HG03457 (cell line): ENCODE data around the gene FLRT1.

Source experiments
- ATAC-seq: cut with Tn5 transposase; IDR thresholded peaks from one replicate; pipeline ENCODE4 v1.9.1; 2021; ENCODE audit warnings: moderate number of reproducible peaks; ENCODE audit not compliant: unreplicated experiment

FLRT1 gene

GRCh38 chr11:64023712-64024710, 11.7 kb upstream of the FLRT1 start:
- no peak for ATAC-seq

DNA sequence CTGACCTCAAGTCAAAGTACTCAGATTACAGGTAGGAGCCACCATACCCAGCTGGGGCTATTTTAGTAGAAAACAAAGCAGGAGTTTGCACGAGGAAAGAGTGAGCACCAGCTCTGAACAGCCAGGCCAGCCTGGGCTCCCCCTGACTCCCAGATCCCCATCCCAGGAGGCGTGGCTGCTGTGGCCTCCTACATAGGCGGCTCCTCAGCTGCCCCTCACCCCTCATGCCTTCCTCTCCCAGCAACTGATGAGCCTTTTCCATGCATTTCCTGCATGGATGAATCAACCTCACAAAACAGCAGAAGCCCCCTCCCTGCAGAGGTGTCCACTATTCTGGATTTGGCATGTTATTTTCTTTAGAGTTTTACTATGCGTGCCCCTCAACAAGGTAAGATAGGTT, 10.5 kb upstream of the FLRT1 start:
- no peak for ATAC-seq

- no peak for ATAC-seq
These were observed 9.0 kb upstream of the FLRT1 start for GRCh38 chr11:64026575-64027205.

GRCh38 chr11:64027651-64028397, 7.9 kb upstream of the FLRT1 start:
- ATAC-seq, result no peak

- no peak for ATAC-seq
These were observed 7.2 kb upstream of the FLRT1 start for GRCh38 chr11:64028398-64029115.

- no peak for ATAC-seq
These were observed 6.0 kb upstream of the FLRT1 start for GRCh38 chr11:64029773-64030172.

DNA sequence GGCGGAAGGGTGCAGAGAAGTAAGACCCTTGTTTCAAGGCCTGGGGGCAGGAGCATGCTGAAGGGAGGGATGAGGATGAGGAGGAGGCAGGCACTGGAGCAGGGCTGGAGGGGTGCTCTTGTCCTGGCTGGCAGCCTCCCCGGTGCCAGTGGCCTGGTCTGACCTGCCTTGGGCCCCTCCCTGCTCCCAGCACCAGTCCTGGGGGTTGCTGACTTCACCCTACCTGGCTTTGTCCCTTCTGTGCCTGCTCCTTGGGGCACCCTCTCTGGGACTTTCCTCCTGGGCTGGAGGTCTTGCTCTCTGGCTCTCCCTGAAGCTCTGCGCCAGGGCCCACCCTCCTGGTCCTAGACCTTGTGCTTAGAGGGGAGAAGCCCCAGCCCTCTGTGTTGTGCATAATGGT, 4.7 kb upstream of the FLRT1 start:
- ATAC-seq, result no peak

GRCh38 chr11:64032050-64032449, 3.7 kb upstream of the FLRT1 start:
- no peak for ATAC-seq

DNA sequence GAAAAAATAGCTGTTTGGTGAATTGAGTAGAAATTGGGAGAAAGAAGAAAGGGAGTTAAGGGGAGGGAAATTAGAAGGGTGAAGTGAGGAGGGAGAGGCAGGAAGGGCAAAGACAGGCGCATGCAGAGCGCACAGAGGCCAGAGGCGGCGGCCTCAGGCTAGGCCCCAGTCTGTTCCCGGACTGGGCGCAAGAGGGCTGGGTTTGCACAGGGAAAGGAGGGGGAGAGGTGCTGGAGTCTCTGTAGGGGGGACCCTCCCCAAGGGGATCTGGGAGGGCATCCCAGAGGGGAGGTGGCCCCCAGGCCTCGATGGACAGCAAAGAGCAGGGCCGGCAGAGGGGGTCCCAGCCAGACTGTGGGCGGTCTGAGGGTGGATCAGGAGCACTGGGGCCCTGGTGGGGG, 1.3 kb upstream of the FLRT1 start:
- no peak for ATAC-seq

DNA sequence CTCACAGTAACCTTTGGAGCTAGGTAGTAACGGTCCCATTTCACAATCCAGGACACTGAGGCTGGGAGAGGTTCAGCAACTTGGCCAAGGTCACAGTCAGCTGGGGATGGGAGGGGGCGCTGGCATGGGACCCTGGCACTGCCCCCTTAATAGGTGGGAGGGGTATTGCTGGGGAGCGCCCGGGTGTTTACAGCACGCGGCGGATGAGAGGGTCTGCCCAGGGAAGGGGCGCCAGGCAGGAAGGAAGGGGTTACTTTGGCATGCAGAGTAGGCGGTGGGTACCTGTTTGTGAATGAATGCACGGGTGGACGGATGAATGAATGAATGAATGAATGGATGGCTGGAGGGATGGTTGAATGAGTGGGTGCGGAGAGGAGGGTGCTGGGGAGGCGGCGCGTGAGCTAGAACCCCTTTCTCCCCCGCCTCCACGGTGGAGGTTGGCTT, 628 bp upstream of the FLRT1 start:
- no peak for ATAC-seq

DNA sequence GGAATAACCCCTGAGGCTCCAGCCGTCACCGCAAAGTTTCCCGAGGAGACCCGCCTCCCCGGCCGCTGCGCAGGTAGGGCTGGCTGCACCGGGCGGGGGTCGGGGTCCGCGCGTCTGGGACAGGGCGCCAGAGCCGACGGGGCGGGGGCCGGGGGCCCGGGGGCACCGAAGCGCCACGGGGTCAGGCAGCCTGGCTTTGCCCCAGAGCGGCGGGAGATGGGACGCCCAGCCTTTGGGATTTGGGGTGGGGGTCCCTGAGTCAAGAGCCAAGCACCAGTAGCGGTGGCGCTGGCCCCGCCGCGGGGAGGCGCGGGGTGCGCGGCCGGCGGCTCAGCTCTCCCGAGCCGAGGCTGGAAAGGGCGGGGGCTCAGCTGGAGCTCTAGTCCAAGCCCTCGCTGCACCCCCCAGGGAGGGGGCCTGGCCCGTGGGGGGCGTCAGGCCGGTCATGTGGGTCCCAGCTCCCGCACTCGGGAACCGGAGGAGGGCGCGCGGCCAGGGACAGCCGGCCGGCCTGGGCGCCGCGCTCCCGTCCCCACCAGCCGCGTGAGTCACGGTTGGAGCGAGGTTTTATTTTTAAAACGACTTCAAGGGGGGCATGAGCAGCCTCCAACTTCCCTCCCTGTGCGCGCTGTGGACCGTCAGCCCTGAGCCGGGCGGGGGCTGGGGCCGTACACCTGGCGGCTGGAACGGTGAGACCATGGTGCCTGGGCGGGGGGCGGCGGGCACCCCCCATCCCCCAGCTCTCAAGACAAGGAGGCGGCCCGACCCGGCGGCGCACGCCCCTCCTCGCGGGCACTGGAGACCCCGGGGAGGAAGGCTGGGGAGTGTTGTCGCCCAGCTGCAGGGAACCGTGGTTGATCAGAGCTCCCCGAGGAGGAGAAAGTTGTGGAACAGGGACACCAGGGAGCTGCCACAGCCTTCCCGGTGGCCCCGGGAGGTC, 626 bp downstream of the FLRT1 start:
- no peak for ATAC-seq

GRCh38 chr11:64037027-64037634, 1.4 kb downstream of the FLRT1 start:
- no peak for ATAC-seq

- no peak for ATAC-seq
These were observed 2.8 kb downstream of the FLRT1 start for GRCh38 chr11:64038500-64038899.

DNA sequence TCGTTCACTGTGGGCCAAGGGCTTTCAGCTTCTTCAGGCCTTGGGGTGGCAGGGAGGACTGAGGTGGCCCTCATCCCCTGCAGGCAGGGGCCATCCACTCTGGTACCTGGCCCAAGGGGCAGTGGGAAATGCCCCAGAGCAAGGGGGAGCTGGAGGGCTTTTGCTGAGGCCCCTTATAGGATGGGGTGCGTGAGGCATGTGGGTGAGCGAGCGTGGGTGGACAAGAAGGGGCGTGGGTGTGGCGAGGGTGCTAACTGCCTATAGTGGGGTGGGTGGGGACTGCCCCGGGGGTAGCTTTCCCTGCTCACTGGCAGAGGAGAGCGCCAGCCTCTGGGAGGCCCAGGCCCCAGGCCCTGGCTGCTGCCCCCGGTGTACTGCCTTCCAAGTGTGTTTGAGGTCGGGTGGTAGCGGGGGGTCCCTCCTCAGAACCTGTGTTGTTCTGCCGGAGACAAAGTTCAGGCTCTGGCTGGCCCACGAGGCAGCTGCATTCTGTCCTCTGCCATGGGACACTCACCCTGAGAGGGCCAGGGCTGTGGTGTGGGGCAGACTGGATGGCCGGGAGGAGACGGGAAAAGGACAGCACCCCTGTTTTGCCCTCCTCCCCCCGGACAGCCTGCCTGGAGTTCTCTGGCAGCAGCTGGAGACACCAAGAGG, 3.4 kb downstream of the FLRT1 start:
- no peak for ATAC-seq

- no peak for ATAC-seq
These were observed 5.1 kb downstream of the FLRT1 start for GRCh38 chr11:64040684-64041322.

DNA sequence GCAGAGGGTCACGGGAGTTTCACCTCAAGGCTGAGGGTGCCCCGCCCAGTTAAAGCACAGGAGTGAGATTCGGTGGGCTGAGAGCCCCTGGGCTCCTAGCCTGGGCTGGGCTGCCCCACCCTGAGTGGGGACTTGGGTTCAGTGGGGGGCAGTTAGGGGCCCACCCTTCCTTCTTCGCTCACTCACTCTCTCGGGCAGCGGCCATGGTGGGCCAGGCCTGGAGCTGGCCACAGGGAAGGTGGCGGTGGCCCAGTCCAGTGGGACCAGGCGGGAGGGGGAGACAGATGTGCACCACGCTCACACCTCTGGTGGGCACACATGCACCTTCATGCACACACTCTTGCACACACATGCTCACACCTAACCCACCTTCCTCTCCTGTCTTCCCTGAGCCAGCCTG, 6.1 kb downstream of the FLRT1 start:
- ATAC-seq, result no peak

DNA sequence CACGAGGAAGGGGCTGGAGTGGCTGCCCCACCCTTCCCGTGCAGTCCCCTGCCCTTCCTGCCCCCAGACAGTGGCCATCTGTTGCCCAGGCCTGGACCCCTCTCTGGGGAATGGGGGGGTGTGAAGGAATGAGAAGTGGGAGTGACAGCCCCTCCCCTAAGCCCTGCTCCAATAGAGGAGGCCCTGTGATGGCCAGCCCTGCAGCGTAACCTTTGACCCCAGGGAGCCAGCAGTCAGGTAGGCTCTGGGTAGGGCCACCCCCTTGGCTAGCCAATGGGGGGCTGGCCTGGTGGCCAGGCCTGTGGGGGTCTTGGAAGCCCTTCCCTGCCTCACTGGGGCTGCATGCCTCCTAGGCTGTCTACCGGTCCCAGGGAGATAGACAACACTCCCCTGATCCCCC, 6.6 kb downstream of the FLRT1 start:
- no peak for ATAC-seq

GRCh38 chr11:64043545-64043944, 7.8 kb downstream of the FLRT1 start:
- no peak for ATAC-seq
